8988T (cell line): ENCODE results near the gene KRT76.
"Not testable (repeated sequence)": the region's sequence is repeated elsewhere in the genome, so short reads cannot be mapped to it uniquely, and the experiment has no call there.

Experiments
- DNase-seq: peaks from one replicate; pipeline ENCODE4 v3.0.0; 2011

KRT76 gene

GRCh38 chr12:52796429-52796794 is 19.3 kb upstream of the KRT76 start:
- DNase-seq, result no peak

- DNase-seq, result no peak
Measured at GRCh38 chr12:52795694-52796428, 18.7 kb upstream of the KRT76 start, which contains the start of gene KRT3. TSS of gene KRT3 (minus strand) at chr12:52796117. CDS start at chr12:52796042, 75 bp downstream.

GRCh38 chr12:52795332-52795674 is 18.2 kb upstream of the KRT76 start:
- DNase-seq, result not testable (repeated sequence)

- DNase-seq, result no peak
Measured at GRCh38 chr12:52794479-52795331, 17.6 kb upstream of the KRT76 start.

GRCh38 chr12:52792185-52793029 is 15.3 kb upstream of the KRT76 start:
- no peak for DNase-seq

GRCh38 chr12:52791271-52792184 is 14.4 kb upstream of the KRT76 start:
- no peak for DNase-seq

- no peak for DNase-seq
Measured at GRCh38 chr12:52790427-52791270, 13.5 kb upstream of the KRT76 start.

GRCh38 chr12:52789637-52790426 is 12.7 kb upstream of the KRT76 start:
- no peak for DNase-seq

GRCh38 chr12:52788876-52789636 is 11.9 kb upstream of the KRT76 start:
- DNase-seq, result no peak

- no peak for DNase-seq
Measured at GRCh38 chr12:52788192-52788875, 11.2 kb upstream of the KRT76 start.

GRCh38 chr12:52787324-52788191 is 10.4 kb upstream of the KRT76 start:
- DNase-seq, result no peak

GRCh38 chr12:52784909-52785308 is 7.8 kb upstream of the KRT76 start:
- no peak for DNase-seq

- DNase-seq, result no peak
Measured at GRCh38 chr12:52783563-52784316, 6.6 kb upstream of the KRT76 start.

GRCh38 chr12:52782502-52782901 is 5.4 kb upstream of the KRT76 start:
- DNase-seq, result no peak

- DNase-seq, result no peak
Measured at GRCh38 chr12:52781399-52782082, 4.4 kb upstream of the KRT76 start.

- DNase-seq, result no peak
Measured at GRCh38 chr12:52779914-52780313, 2.8 kb upstream of the KRT76 start.

GRCh38 chr12:52778833-52779232 is 1.7 kb upstream of the KRT76 start:
- no peak for DNase-seq
